Peyer's patch (tissue), 4 donors: ENCODE results near the gene KLF1.

Source experiments
- CTCF ChIP-seq, 6 experiments: fragments of 450-650 bp in 4 of 6; fragments of 200-600 bp in 2 of 6; sonication (generic) in 1 of 6; IDR thresholded peaks; one replicate each; pipeline ENCODE4 v1.5.1; 2017 to 2019; ENCODE audit warnings: antibody characterized with exemption in 6 of 6, mild to moderate bottlenecking in 3 of 6, moderate library complexity in 1 of 6
- POLR2A ChIP-seq, 2 donors: fragments of 450-650 bp; IDR thresholded peaks; one replicate each; pipeline ENCODE4 v1.5.1; 2017; ENCODE audit warnings: antibody characterized with exemption in 2 of 2, mild to moderate bottlenecking in 2 of 2, moderate library complexity in 2 of 2

GRCh38 chr19:12872941-12873890 lies 13.8 kb downstream of the KLF1 start:
- no peak for TF ChIP-seq CTCF (IDR thresholded peaks at IDR 0.05)
- no peak for TF ChIP-seq POLR2A (IDR thresholded peaks at IDR 0.05)
